ENCODE data around the gene QPCTL. TPM values are rescaled to one million over a fixed set of nuclear protein-coding genes. Genes with fewer than 3 reads are reported as not detected.

Gene QPCTL
- total and polyA plus RNA-seq, 9 of the 15 experiments (the other 6 are each of a cell fraction or from before 2014, with no cell fraction given), result 0.99 to 31.3 (median 12.7) TPM

DNA sequence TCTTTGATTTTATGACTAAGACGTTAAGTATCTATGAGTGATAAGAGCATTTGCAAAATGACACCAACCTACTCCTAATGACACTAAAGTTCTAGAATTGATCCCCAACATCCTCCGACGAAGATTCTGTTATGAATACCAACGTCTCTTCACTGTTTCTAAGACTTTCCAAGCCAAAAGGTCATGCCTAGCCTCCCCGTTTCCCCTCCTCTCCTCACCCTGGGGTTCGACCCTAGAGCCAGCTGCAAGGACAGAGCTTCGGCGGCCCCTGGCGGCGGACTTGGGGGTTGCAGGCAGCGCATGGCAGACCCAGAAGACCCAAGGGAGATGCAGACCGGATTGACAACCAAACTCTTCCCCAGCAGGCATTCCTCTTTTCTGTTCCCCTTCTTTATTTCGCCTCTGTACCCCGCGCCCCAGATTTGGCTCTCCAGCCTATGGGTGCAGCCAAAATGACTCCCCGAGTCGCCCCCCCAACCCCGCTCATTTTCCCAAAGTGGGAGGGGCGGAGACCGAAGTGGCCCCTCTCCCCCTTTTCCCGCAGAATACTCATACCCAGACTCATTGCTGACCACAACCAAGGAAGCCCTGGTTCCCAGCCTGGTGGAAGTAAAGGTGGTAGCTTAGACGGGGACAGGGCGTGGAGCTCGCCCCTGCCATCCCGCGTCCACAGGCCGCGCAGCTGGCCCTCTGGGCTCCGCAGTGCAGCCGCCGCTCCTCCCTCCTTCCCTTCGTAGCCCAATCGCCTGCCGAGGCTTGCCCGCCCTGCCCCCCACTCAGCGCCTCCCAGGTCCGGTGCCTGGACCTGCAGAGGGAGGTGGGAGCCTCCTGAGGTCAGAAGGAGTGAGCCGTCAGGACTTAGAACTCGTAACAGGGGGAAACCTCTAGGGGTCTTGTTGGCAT, 49.2 kb upstream of the QPCTL start (continued):
- TF ChIP-seq PRDM10 (IDR thresholded peaks at IDR 0.05; ENCODE audit: partially characterized antibody), result peak; percentile 12
- TF ChIP-seq TSC22D4 (tag; IDR thresholded peaks at IDR 0.05), result no peak
- TF ChIP-seq, protein P1, sequence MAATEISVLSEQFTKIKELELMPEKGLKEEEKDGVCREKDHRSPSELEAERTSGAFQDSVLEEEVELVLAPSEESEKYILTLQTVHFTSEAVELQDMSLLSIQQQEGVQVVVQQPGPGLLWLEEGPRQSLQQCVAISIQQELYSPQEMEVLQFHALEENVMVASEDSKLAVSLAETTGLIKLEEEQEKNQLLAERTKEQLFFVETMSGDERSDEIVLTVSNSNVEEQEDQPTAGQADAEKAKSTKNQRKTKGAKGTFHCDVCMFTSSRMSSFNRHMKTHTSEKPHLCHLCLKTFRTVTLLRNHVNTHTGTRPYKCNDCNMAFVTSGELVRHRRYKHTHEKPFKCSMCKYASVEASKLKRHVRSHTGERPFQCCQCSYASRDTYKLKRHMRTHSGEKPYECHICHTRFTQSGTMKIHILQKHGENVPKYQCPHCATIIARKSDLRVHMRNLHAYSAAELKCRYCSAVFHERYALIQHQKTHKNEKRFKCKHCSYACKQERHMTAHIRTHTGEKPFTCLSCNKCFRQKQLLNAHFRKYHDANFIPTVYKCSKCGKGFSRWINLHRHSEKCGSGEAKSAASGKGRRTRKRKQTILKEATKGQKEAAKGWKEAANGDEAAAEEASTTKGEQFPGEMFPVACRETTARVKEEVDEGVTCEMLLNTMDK (IDR thresholded peaks at IDR 0.05; ENCODE audit: borderline replicate concordance, insufficient read depth, low read depth, low read length, poor library complexity, severe bottlenecking), result no peak
- no peak for TF ChIP-seq RAD51 (IDR thresholded peaks at IDR 0.05; ENCODE audit: borderline replicate concordance, low read depth)
- TF ChIP-seq RREB1 (CRISPR knock-in tag; IDR thresholded peaks at IDR 0.05), result no peak
- no peak for TF ChIP-seq NELFE (IDR thresholded peaks at IDR 0.05; ENCODE audit: insufficient read depth, insufficient read length)

Data from K562 (cell line).